Measurements from ENCODE around the gene PLVAP.

Gene PLVAP

DNA sequence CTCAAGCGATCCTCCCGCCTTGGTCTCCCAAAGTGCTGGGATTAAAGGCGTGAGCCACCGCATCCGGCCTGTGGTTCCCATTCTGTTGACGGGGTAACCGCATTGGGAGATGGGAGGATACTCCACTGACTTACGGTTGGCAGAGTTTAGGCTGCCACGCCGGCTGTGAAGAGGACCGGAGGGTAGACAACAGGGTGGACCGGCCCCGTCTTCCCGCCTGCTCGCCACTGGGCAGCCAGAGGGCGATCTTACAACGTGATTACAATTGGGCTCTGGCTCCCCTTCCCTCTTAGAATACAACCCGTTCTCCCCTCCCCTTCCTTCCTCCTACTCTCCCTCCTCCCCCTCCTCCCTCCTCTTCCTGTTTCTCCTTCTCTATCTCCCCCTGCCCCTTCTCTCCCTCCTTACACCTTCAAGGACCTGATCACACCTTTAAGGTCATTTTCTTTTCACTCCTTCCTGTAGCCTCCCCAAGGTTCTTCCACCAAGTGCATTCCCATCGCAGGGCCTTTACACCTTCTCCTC is 17.8 kb upstream of the PLVAP start:
- TF ChIP-seq, protein P1, sequence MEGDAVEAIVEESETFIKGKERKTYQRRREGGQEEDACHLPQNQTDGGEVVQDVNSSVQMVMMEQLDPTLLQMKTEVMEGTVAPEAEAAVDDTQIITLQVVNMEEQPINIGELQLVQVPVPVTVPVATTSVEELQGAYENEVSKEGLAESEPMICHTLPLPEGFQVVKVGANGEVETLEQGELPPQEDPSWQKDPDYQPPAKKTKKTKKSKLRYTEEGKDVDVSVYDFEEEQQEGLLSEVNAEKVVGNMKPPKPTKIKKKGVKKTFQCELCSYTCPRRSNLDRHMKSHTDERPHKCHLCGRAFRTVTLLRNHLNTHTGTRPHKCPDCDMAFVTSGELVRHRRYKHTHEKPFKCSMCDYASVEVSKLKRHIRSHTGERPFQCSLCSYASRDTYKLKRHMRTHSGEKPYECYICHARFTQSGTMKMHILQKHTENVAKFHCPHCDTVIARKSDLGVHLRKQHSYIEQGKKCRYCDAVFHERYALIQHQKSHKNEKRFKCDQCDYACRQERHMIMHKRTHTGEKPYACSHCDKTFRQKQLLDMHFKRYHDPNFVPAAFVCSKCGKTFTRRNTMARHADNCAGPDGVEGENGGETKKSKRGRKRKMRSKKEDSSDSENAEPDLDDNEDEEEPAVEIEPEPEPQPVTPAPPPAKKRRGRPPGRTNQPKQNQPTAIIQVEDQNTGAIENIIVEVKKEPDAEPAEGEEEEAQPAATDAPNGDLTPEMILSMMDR (IDR thresholded peaks at IDR 0.05; ENCODE audit: insufficient read depth, low read length, poor library complexity, severe bottlenecking), result peak; percentile 80
- Histone ChIP-seq H3K4me3 (replicated peaks; ENCODE audit: low read depth, low read length) (no peak overlapping the region), H3K27me3 (replicated peaks; ENCODE audit: control insufficient read depth, insufficient read depth, low read length) (no peaks in the 10 kb centered on the region), H3K36me3 (ENCODE audit: control insufficient read depth, insufficient read depth, low read length) (peaks cover 11% of the 10 kb centered on the region)
- peak; percentile 71 for DNase-seq (ENCODE audit: extremely low read depth, insufficient read length)

DNA sequence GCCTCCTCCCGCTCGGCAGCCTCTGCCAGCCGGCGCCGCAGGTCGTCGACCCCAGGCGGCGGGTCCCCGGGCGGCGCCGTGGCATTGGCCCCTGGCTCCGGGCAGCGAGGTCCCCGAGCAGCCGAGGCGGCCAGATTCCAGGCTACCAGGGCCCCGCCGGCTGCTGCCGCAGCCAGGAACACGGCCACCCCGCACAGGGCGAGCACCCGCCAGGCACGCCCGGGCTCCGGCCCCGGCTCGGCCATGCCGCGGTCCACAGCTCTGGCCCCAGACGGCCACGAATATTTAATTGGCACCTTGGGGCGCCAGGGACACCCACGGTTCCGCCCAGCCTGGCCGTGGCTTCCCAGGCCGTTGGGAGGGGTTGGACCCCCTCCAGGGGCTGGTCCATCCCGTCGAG is 16.8 kb upstream of the PLVAP start, which contains the start of gene CCDC194:
Gene CCDC194 (minus strand): TSS at position 283 of the 400 bp plus-strand sequence. CDS start 38 bp downstream, at position 245.
- no peak for DNase-seq (ENCODE audit: extremely low read depth, insufficient read length)
- H3K36me3 ChIP-seq (ENCODE audit: control insufficient read depth, insufficient read depth, low read length), result peaks cover 6% of the 10 kb centered on the region
- no peaks in the 10 kb centered on the region for H3K27me3 ChIP-seq (replicated peaks; ENCODE audit: control insufficient read depth, insufficient read depth, low read length)
- H3K4me3 ChIP-seq (replicated peaks; ENCODE audit: low read depth, low read length), result no peak within 1 kb of the TSS
- TF ChIP-seq, protein P1 (IDR thresholded peaks at IDR 0.05; ENCODE audit: insufficient read depth, low read length, poor library complexity, severe bottlenecking), result no peak

DNA sequence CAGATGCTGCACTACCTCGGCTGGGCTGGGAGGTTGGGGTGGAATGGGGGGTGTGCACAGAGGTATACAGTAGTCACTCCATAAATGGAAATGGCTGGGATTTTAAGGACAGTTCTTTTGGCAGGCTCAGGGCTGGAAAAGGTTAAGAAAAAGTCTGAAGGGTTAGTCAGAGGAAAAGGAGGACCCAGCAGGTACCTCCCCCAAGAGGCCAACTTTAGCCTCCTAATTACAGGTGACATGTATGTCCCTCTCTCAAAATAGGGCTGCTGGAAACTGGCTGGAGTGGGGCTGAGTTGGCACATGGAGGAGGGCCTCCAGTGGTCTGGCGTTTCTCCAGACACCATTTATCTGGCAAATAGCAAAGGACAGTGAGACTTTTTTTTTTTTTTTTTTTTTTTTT is 15.9 kb upstream of the PLVAP start:
- DNase-seq (ENCODE audit: extremely low read depth, insufficient read length), result no peak

DNA sequence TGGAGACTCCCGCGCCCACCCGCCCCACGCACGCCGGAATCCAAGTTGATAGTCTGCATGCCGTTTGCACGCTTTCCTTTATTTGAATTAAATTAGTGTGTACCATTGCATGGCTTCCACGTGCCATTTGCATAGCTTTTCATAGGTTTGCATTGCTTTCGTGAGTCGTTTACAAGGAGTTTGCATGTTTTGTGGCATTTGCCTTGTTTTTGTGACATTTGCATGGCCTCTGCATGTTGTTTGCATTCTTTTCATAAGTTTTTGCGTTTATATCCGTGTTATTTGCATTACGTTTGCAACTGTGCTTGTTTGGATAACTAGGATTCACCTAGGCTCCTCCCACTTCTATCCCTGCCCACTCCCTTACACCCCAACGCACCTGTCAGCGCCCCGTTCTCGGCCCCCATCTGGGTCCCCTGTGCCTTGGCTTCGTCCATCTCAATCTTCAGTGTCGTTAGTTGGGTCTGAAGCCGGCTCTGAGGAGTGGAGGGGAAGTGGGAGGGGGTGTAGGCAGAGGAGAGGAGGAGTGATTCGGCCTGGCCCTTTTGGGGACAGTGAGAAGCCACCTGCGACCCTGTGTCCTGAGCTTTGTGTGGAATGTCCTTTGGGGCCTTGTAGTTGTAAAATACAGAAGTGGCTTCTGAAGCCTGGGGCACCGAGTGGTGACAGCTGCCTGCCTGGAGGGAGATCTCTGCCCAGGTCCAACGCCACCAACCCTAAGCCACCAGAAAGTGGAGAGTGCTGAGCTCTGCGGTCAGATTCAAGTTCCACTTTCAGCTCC is 14.4 kb upstream of the PLVAP start:
- Histone ChIP-seq H3K27me3 (replicated peaks; ENCODE audit: control insufficient read depth, insufficient read depth, low read length) (no peaks in the 10 kb centered on the region), H3K4me3 (replicated peaks; ENCODE audit: low read depth, low read length) (peak overlapping the region; percentile 28; the same call in 1 of the 2 replicates), H3K36me3 (ENCODE audit: control insufficient read depth, insufficient read depth, low read length) (no peaks in the 10 kb centered on the region)
- no peak for DNase-seq (ENCODE audit: extremely low read depth, insufficient read length)
- TF ChIP-seq, protein P1 (IDR thresholded peaks at IDR 0.05; ENCODE audit: insufficient read depth, low read length, poor library complexity, severe bottlenecking), result no peak

More for the DNA sequence above, 15.9 kb upstream of the PLVAP start:
- TF ChIP-seq, protein P1 (IDR thresholded peaks at IDR 0.05; ENCODE audit: insufficient read depth, low read length, poor library complexity, severe bottlenecking), result no peak
- H3K27me3 ChIP-seq (replicated peaks; ENCODE audit: control insufficient read depth, insufficient read depth, low read length), result no peaks in the 10 kb centered on the region
- no peak overlapping the region for H3K4me3 ChIP-seq (replicated peaks; ENCODE audit: low read depth, low read length)
- peaks cover 4% of the 10 kb centered on the region for H3K36me3 ChIP-seq (ENCODE audit: control insufficient read depth, insufficient read depth, low read length)

DNA sequence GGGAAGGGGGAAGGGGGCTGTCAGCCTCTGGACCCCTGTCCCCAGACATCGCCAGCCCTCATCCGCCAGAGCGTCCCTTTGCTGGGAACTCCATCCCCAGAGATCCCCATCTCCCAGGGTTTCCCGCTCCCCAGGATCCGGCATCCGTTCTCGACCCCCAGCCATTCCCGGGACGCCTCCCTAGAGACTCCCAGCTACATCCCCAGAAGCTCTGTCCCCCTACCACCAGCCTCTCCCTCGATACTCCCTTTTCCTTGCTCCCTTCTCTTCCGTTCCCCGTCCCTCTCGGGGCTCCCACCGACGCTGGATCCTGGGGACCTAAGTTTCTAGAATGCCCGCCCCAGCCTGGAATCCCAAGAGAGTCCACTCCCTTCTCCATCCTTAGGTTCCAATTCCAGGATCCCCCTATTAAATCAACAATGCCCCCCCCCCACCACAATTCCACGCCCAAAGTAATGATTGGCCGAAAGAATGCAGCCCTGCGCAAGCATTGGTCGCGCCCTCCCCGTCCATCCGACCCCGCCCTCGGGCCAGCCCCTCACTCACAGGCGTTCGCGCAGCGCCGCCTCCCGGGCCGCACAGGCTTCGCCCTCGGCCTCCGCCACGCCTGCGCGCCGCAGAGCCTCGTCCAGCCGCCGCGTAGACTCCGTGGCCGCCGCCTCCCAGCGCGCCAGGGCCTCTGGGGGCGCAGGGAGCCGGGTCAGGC is 13.7 kb upstream of the PLVAP start:
- peak; percentile 93 for DNase-seq (ENCODE audit: extremely low read depth, insufficient read length)
- TF ChIP-seq, protein P1 (IDR thresholded peaks at IDR 0.05; ENCODE audit: insufficient read depth, low read length, poor library complexity, severe bottlenecking), result peak; percentile 54

More for the DNA sequence above, 13.7 kb upstream of the PLVAP start:
- Histone ChIP-seq H3K4me3 (replicated peaks; ENCODE audit: low read depth, low read length) (peak overlapping the region; percentile 53), H3K36me3 (ENCODE audit: control insufficient read depth, insufficient read depth, low read length) (no peaks in the 10 kb centered on the region), H3K27me3 (replicated peaks; ENCODE audit: control insufficient read depth, insufficient read depth, low read length) (no peaks in the 10 kb centered on the region)

Data from GM06990 (cell line).